ENCODE results near the gene HOXA3.

DNA sequence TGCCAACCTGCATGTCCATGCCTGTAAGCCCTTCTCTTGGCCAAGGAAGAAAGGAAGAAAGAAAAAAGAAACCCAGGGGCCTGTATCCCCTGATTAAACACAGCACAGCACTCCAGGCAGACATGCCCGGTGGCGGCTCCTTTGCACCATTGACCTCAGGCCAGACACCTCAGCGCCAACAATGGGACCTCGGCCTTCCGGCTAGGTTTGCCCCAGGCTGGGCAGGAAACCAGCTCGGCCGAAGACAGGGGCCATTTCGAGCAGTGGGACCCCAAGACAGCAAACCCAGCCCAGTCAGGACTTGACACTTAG, 18.9 kb upstream of the HOXA3 start:
- TF ChIP-seq CTCF (IDR thresholded peaks at IDR 0.05; ENCODE audit: insufficient read depth, low read depth, low read length): no peak
- TF ChIP-seq EZH2 (IDR thresholded peaks at IDR 0.05; ENCODE audit: insufficient read depth, low read length): no peak
